GM12873 (cell line): ENCODE measurements around the gene DOCK2.

Experiments used
- TF ChIP-seq, protein P1 (sequence below): IDR thresholded peaks from 2 replicates; pipeline ENCODE4 v1.5.1; 2012; ENCODE audit warnings: low read depth, mild to moderate bottlenecking, moderate library complexity, low read length, control low read depth; ENCODE audit not compliant: insufficient read depth; ENCODE audit errors: missing control alignments

DOCK2 gene

DNA sequence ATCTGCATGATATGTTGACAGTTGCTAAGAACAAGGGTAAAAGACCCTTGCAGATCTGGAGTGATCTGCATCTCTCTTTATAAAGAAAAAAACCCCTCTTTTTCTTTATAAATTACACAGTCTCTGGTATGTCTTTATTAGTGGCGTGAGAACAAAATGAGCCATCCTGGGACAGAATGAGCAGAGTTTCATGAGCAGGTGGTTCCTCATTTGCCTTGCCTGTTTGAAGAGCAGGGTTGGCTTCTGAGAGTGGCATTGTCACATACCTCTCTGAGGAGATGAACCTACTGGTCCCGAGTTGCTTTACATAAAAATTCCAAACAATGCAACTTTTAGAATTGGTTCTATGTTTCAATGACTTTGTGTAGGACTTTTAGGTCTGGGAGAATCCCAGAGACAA lies 249.0 kb downstream of the DOCK2 start:
- TF ChIP-seq, protein P1, sequence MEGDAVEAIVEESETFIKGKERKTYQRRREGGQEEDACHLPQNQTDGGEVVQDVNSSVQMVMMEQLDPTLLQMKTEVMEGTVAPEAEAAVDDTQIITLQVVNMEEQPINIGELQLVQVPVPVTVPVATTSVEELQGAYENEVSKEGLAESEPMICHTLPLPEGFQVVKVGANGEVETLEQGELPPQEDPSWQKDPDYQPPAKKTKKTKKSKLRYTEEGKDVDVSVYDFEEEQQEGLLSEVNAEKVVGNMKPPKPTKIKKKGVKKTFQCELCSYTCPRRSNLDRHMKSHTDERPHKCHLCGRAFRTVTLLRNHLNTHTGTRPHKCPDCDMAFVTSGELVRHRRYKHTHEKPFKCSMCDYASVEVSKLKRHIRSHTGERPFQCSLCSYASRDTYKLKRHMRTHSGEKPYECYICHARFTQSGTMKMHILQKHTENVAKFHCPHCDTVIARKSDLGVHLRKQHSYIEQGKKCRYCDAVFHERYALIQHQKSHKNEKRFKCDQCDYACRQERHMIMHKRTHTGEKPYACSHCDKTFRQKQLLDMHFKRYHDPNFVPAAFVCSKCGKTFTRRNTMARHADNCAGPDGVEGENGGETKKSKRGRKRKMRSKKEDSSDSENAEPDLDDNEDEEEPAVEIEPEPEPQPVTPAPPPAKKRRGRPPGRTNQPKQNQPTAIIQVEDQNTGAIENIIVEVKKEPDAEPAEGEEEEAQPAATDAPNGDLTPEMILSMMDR, result no peak

DNA sequence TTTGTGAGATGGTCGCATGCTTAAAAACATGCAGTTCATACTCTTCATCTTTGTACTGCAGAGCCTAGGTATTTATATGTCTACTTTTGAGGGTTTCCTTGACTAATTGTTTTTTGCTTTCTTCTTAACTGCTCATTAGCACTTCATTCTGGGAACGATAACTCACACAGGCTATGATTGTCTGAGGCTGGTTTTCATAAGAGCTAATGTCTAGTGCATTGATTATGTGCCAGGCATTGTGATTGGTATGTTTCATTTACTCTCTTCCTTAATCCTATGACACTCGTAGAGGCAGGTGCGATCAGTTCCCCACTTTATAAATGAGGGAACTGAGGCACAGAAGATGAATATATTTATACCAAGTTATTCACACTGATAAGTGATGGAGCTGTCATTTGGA lies 249.6 kb downstream of the DOCK2 start:
- TF ChIP-seq, protein P1, result no peak

DNA sequence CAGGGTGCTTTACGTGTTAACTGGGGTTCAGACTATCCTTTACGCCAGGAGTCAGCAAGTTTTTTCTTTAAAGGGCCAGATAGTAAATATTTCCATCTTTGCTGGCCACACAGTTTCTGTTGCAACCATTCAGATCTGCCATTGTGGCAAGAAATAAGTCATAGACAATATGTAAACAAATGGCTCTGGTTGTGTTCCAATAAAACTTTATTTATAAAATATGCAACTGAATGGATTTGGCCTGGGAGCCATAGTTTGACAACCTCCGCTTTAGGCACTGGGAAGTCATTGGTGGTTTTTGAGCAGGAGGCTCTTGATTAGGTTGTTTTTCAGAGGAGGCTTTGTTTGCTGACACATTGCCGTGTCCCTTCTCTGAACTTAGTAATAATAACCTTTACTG lies 252.5 kb downstream of the DOCK2 start:
- TF ChIP-seq, protein P1, result no peak

DNA sequence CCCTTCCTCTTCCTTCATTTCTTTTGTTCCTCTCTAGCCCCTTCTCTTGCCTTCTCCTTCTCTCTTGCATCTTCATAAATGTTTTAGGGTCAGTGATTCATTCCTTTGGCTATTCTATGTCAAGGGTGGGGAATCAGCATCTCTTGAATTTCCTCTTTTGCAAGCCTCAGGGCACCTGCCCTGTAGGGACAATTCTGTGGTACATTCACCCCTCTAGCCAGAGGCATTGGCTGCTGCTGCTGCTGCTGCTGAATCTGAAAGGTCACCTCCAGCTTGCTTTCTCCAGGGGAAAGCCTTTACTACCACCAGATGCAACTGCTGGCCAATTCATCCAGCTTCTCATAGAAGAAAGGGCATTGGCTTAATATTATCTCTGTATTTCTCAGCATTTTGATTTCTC lies 255.9 kb downstream of the DOCK2 start:
- TF ChIP-seq, protein P1, result no peak

DNA sequence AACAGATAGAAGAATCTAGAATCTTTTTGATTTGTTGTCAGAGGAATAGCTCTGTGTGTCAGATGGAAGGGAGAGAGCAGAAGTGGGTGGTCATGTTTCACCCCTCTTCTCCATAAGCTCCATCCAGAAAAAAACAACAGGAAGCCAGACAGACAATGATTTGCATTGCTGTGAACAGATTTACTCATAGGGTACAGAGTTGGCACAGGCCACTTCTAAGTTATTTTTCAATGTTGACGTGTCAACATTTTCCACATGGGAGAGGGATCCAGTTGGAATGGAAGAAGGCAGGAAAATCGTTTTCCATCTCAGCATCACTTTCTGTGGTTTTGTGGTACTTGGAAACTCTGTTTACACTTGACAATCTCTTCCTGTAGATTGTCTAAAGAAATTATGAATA lies 256.5 kb downstream of the DOCK2 start:
- TF ChIP-seq, protein P1, result no peak

DNA sequence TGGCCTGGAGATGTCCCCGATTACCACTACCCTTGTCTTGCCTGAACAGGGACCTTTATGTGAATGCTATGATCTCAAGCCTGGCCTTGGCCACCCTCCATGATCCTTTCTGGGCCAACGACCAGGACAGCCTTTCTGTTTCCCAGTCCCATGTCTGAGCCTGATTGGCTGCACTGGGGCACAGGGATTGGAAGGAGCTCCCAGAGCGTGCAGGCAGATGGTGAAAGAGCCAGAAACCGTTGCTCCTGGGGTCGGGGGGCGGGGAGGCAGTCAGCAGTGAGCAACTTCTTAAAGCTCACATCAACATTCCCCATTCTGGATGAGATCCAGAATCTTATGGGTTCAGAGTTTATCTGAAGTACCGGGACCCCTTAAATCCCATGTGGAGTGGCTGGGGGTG lies 258.9 kb downstream of the DOCK2 start:
- TF ChIP-seq, protein P1, result no peak

DNA sequence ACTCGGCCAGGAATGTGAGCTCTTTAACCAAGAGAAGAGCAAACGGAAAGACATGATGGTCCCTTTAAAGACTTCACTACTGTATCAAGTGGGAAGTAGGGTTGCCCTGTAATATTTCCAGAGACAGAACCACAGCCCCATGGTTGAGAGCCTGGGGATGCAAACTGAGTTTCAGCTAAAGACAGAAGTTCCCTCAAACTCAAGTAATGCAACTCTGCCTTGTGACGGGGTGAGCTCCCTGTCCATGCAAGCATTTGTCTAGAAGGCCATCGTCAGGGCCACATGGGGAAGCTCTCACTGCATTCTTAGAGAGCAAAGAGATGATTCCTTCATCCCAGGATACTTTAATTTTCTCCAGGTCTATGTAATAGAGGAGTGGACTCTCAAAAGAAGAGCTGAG lies 260.4 kb downstream of the DOCK2 start:
- TF ChIP-seq, protein P1, result no peak
